RPMI7951 (cell line): Measurements from ENCODE around the gene ACTC1. TPM values are rescaled to one million over a fixed set of nuclear protein-coding genes. Genes with fewer than 3 reads are reported as not detected.
"Not testable (repeated sequence)": the region's sequence is repeated elsewhere in the genome, so short reads cannot be mapped to it uniquely, and the experiment has no call there.

Experiments
- DNase-seq: peaks from one replicate; pipeline ENCODE4 v3.0.0-alpha.2; 2012; ENCODE audit warnings: low read depth
- total RNA-seq: library from RNA; depleted of rRNA; stranded (reverse); fragments of >200 nt; shearing (Covaris generic); gene quantifications from 2 replicates; pipeline ENCODE4 v1.2.3, GENCODE V29; 2014; rRNA removed

Gene ACTC1
- total RNA-seq: not detected in 2 replicates

- peak; percentile 59 for DNase-seq
Measured at GRCh38 chr15:34795267-34796081, at the start of gene ACTC1. ACTC1 (minus strand) TSS chr15:34795549; CDS start chr15:34794808, 741 bp downstream.

GRCh38 chr15:34841262-34841725 is 45.9 kb upstream of the ACTC1 start:
- DNase-seq: no peak

GRCh38 chr15:34838282-34838681 is 42.9 kb upstream of the ACTC1 start:
- no peak for DNase-seq

GRCh38 chr15:34837246-34838016 is 42.1 kb upstream of the ACTC1 start:
- peak; percentile 90 for DNase-seq

- DNase-seq: no peak
Measured at GRCh38 chr15:34828145-34828911, 33.0 kb upstream of the ACTC1 start.

GRCh38 chr15:34821831-34822230 is 26.5 kb upstream of the ACTC1 start:
- DNase-seq: no peak

- no peak for DNase-seq
Measured at GRCh38 chr15:34820110-34820509, 24.8 kb upstream of the ACTC1 start.

GRCh38 chr15:34818526-34818925 is 23.2 kb upstream of the ACTC1 start:
- no peak for DNase-seq

- no peak for DNase-seq
Measured at GRCh38 chr15:34815836-34816235, 20.5 kb upstream of the ACTC1 start.

GRCh38 chr15:34813446-34814190 is 18.3 kb upstream of the ACTC1 start:
- DNase-seq: no peak

GRCh38 chr15:34812868-34813365 is 17.6 kb upstream of the ACTC1 start:
- not testable (repeated sequence) for DNase-seq

- DNase-seq: peak; percentile 10
Measured at GRCh38 chr15:34812369-34812768, 17.0 kb upstream of the ACTC1 start.

GRCh38 chr15:34810443-34811129 is 15.2 kb upstream of the ACTC1 start:
- peak; percentile 95 for DNase-seq

GRCh38 chr15:34809186-34809585 is 13.8 kb upstream of the ACTC1 start:
- DNase-seq: no peak

- DNase-seq: peak; percentile 59
Measured at GRCh38 chr15:34808016-34808415, 12.7 kb upstream of the ACTC1 start.

- not testable (repeated sequence) for DNase-seq
Measured at GRCh38 chr15:34807241-34807640, 11.9 kb upstream of the ACTC1 start.

- no peak for DNase-seq
Measured at GRCh38 chr15:34804776-34805175, 9.4 kb upstream of the ACTC1 start.

- DNase-seq: no peak
Measured at GRCh38 chr15:34804113-34804512, 8.8 kb upstream of the ACTC1 start.

GRCh38 chr15:34802803-34803750 is 7.7 kb upstream of the ACTC1 start:
- DNase-seq: no peak
